ENCODE data around the gene DYRK4.
A peak's percentile ranks its signal among the peaks of the same experiment; 100 is the strongest.

Gene DYRK4

GRCh38 chr12:4591180-4591687 lies 29.2 kb downstream of the DYRK4 start:
- DNase-seq (ENCODE audit: low read depth): no peak
- no peak overlapping the region for H3K4me3 ChIP-seq (replicated peaks; ENCODE audit: low read depth, low read length)
- TF ChIP-seq CTCF (IDR thresholded peaks at IDR 0.05; ENCODE audit: low read length, missing control alignments): no peak

GRCh38 chr12:4595881-4596280 lies 33.9 kb downstream of the DYRK4 start:
- no peak for DNase-seq (ENCODE audit: low read depth)
- no peak for TF ChIP-seq CTCF (IDR thresholded peaks at IDR 0.05; ENCODE audit: low read length, missing control alignments)
- no peak overlapping the region for H3K4me3 ChIP-seq (replicated peaks; ENCODE audit: low read depth, low read length)

- no peak for TF ChIP-seq CTCF (IDR thresholded peaks at IDR 0.05; ENCODE audit: low read length, missing control alignments)
- DNase-seq (ENCODE audit: low read depth): no peak
- H3K4me3 ChIP-seq (replicated peaks; ENCODE audit: low read depth, low read length): no peak overlapping the region
These were observed 41.4 kb downstream of the DYRK4 start for GRCh38 chr12:4603421-4603820.

- DNase-seq (ENCODE audit: low read depth): no peak
- H3K4me3 ChIP-seq (replicated peaks; ENCODE audit: low read depth, low read length): no peak overlapping the region
- no peak for TF ChIP-seq CTCF (IDR thresholded peaks at IDR 0.05; ENCODE audit: low read length, missing control alignments)
These were observed 41.9 kb downstream of the DYRK4 start for GRCh38 chr12:4603946-4604345.

GRCh38 chr12:4604684-4605193 lies 42.7 kb downstream of the DYRK4 start:
- peak; percentile 92 for DNase-seq (ENCODE audit: low read depth)
- H3K4me3 ChIP-seq (replicated peaks; ENCODE audit: low read depth, low read length): peak overlapping the region; percentile 91
- peak; percentile 99 for TF ChIP-seq CTCF (IDR thresholded peaks at IDR 0.05; ENCODE audit: low read length, missing control alignments)

- DNase-seq (ENCODE audit: low read depth): peak; percentile 15
- no peak for TF ChIP-seq CTCF (IDR thresholded peaks at IDR 0.05; ENCODE audit: low read length, missing control alignments)
- no peak overlapping the region for H3K4me3 ChIP-seq (replicated peaks; ENCODE audit: low read depth, low read length)
These were observed 45.0 kb downstream of the DYRK4 start for GRCh38 chr12:4607056-4607455.

- no peak for TF ChIP-seq CTCF (IDR thresholded peaks at IDR 0.05; ENCODE audit: low read length, missing control alignments)
- DNase-seq (ENCODE audit: low read depth): peak; percentile 39
These were observed 47.1 kb downstream of the DYRK4 start for GRCh38 chr12:4609071-4609470.

More at GRCh38 chr12:4609071-4609470, 47.1 kb downstream of the DYRK4 start:
- no peak overlapping the region for H3K4me3 ChIP-seq (replicated peaks; ENCODE audit: low read depth, low read length)

Data from fibroblast of pulmonary artery (primary cell).